Hypothalamus (tissue), 51 donors: Measurements from ENCODE around the gene SDHAF3.
"Not testable (repeated sequence)": the region's sequence is repeated elsewhere in the genome, so short reads cannot be mapped to it uniquely, and the experiment has no call there.

ENCODE experiments used
- DNase-seq, 51 donors: peaks; one replicate each; lab custom pipeline; 2025; lab: John Stamatoyannopoulos, UW

Gene SDHAF3

GRCh38 chr7:97120713-97121457, 3.4 kb downstream of the SDHAF3 start:
- no peak for DNase-seq

GRCh38 chr7:97123115-97123514, 5.6 kb downstream of the SDHAF3 start:
- not testable (repeated sequence) for DNase-seq

GRCh38 chr7:97126483-97127171, 9.1 kb downstream of the SDHAF3 start:
- no peak for DNase-seq

- no peak for DNase-seq
These were observed 11.2 kb downstream of the SDHAF3 start for GRCh38 chr7:97128736-97129135.

GRCh38 chr7:97130417-97131139, 13.1 kb downstream of the SDHAF3 start:
- peak in 1 of 51 donors; percentile 3 for DNase-seq

- DNase-seq, result no peak
These were observed 15.7 kb downstream of the SDHAF3 start for GRCh38 chr7:97133159-97133558.

- DNase-seq, result no peak
These were observed 21.3 kb downstream of the SDHAF3 start for GRCh38 chr7:97138830-97139229.

- DNase-seq, result peak in 1 of 51 donors; percentile 2
These were observed 27.6 kb downstream of the SDHAF3 start for GRCh38 chr7:97145068-97145467.

- no peak for DNase-seq
These were observed 32.3 kb downstream of the SDHAF3 start for GRCh38 chr7:97149843-97150242.

- no peak for DNase-seq
These were observed 38.5 kb downstream of the SDHAF3 start for GRCh38 chr7:97155897-97156418.

- DNase-seq, result not testable (repeated sequence)
These were observed 42.5 kb downstream of the SDHAF3 start for GRCh38 chr7:97159984-97160383.

- not testable (repeated sequence) for DNase-seq
These were observed 44.1 kb downstream of the SDHAF3 start for GRCh38 chr7:97161609-97162008.

- no peak for DNase-seq
These were observed 48.8 kb downstream of the SDHAF3 start for GRCh38 chr7:97166308-97166707.

- DNase-seq, result no peak
These were observed 49.7 kb downstream of the SDHAF3 start for GRCh38 chr7:97167176-97167575.

GRCh38 chr7:97167749-97168148, 50.3 kb downstream of the SDHAF3 start:
- DNase-seq, result no peak

- DNase-seq, result no peak
These were observed 56.8 kb downstream of the SDHAF3 start for GRCh38 chr7:97174303-97174702.

GRCh38 chr7:97179454-97180104, 62.1 kb downstream of the SDHAF3 start:
- peak in 28 of 51 donors; percentile 0 to 48 (median 10) for DNase-seq

- no peak for DNase-seq
These were observed 69.6 kb downstream of the SDHAF3 start for GRCh38 chr7:97187067-97187466.

GRCh38 chr7:97196174-97196573, 78.7 kb downstream of the SDHAF3 start:
- not testable (repeated sequence) for DNase-seq

- DNase-seq, result no peak
These were observed 81.1 kb downstream of the SDHAF3 start for GRCh38 chr7:97198596-97198995.

GRCh38 chr7:97200018-97200417, 82.5 kb downstream of the SDHAF3 start:
- DNase-seq, result peak in 1 of 51 donors; percentile 25
